22Rv1 (cell line): ENCODE results near the gene BRCA1.
"Not testable (repeated sequence)": the region's sequence is repeated elsewhere in the genome, so short reads cannot be mapped to it uniquely, and the experiment has no call there.

Source experiments
- H3K27ac ChIP-seq: fragments of 450-650 bp; 2 replicates; pipeline ENCODE4 v1.5.1; 2017
- CTCF ChIP-seq: fragments of 450-650 bp; IDR thresholded peaks from 2 replicates; pipeline ENCODE4 v1.5.1; 2017; ENCODE audit warnings: mild to moderate bottlenecking
- ZFX ChIP-seq: fragments of 450-650 bp; IDR thresholded peaks from 2 replicates; pipeline ENCODE4 v1.6.1; 2017; ENCODE audit warnings: antibody characterized with exemption, borderline replicate concordance

The BRCA1 gene

GRCh38 chr17:43155666-43156065 is 30.5 kb upstream of the BRCA1 start:
- TF ChIP-seq ZFX = no peak
- TF ChIP-seq CTCF = no peak
- H3K27ac ChIP-seq = no peak overlapping the region

- not testable (repeated sequence) for H3K27ac ChIP-seq
These were observed 28.2 kb upstream of the BRCA1 start for GRCh38 chr17:43153197-43153835.

GRCh38 chr17:43151880-43152456 is 26.8 kb upstream of the BRCA1 start:
- TF ChIP-seq CTCF (no peak), ZFX (no peak)
- no peak overlapping the region for H3K27ac ChIP-seq

GRCh38 chr17:43146649-43147048 is 21.5 kb upstream of the BRCA1 start:
- no peak overlapping the region for H3K27ac ChIP-seq
- TF ChIP-seq CTCF (no peak), ZFX (no peak)

- H3K27ac ChIP-seq = no peak overlapping the region
- TF ChIP-seq CTCF = no peak
- no peak for TF ChIP-seq ZFX
These were observed 18.0 kb upstream of the BRCA1 start for GRCh38 chr17:43143201-43143600.

- TF ChIP-seq CTCF (no peak), ZFX (no peak)
- no peak overlapping the region for H3K27ac ChIP-seq
These were observed 17.0 kb upstream of the BRCA1 start for GRCh38 chr17:43142153-43142552.

GRCh38 chr17:43140396-43141332 is 15.5 kb upstream of the BRCA1 start:
- TF ChIP-seq CTCF (no peak), ZFX (no peak)
- H3K27ac ChIP-seq = no peak overlapping the region

GRCh38 chr17:43138531-43138930 is 13.4 kb upstream of the BRCA1 start:
- H3K27ac ChIP-seq = not testable (repeated sequence)

GRCh38 chr17:43136574-43136973 is 11.4 kb upstream of the BRCA1 start:
- H3K27ac ChIP-seq = not testable (repeated sequence)
